HG02759 (cell line): ENCODE results near the gene ADGRG4.
"Not testable (repeated sequence)": the region's sequence is repeated elsewhere in the genome, so short reads cannot be mapped to it uniquely, and the experiment has no call there.

Source experiments
- ATAC-seq: cut with Tn5 transposase; IDR thresholded peaks from one replicate; pipeline ENCODE4 v1.9.1; 2021; ENCODE audit warnings: mild to moderate bottlenecking, moderate library complexity; ENCODE audit not compliant: unreplicated experiment

Gene ADGRG4

DNA sequence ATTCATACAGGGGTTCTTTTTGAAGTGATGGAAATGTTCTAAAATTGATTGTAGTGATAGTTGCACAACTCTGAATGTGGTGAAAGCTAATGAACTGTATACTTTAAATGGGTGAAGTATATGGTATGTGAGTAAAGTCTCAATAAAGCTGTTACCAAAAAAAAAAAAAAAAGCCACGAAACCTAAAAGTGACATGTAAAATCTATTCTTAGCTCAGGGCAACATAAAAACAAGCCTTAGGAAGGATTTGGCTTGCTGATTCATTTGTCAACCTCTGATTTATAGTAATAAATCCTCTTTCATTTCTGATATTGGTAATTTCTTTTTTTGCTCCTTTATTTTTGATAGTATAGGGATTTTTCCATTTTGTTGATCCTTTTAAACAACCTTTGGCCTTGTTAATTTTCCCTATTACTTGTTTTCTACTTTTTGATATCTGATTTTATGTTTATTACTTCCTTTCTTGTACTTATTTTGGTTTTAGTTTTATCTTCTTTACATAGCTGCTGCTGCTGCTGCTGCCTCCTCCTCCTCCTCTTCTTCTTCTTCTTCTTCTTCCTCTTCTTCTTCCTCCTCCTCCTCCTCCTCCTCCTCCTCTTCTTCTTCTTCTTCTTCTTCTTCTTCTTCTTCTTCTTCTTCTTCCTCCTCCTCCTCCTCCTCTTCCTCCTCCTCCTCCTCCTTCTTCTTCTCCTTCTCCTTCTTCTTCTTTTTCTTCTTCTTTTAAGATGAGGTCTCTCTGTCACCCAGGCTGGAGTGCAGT, 79.4 kb downstream of the ADGRG4 start:
- ATAC-seq: no peak

DNA sequence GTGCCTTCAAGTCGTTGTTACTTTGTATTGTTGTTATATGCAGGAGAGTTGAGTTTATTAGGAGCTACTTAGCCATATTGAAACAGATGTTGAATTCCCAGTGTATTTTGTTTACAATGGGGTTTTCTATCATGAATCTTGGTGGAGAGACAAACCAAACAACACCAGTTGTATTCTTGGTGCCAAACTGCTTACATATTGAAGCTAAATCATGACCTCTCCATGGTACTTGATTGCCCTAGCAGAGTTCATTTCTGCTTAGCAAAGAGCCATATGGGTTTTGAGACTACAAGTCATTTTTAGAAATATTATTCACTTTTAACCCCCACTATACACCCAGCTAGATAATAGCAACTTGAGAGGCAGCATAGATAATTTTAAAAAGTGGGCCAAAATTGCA, 85.4 kb downstream of the ADGRG4 start:
- no peak for ATAC-seq

GRCh38 chrX:136386826-136387225, 86.1 kb downstream of the ADGRG4 start:
- ATAC-seq: no peak

DNA sequence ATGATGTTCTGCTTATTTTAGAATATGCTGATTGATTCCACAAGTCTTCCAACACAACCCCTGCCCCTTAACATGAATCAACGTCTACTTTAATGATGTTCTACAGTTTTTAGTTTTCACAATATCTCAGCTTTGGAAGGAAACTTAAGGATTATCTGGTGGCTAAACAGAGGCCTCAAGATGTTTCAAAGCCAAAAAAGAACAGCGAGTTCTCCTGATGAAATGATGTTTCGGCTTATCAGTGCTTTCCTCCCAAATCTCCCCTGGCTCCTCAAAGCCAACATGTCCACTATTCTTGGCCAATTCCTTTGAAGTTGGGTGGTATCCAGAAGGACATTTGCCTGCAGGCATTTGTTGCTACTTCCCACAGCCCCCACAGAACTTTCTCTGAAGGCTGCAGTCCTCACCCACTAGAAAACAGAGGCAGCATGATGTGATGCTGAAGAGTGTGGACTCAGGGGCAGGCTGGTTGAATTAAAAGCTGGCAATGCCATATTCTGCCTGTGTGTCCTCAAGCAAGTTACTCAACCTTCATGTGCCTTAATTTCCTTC, 87.3 kb downstream of the ADGRG4 start:
- ATAC-seq: no peak

- ATAC-seq: no peak
Observed at GRCh38 chrX:136390921-136391320, 90.2 kb downstream of the ADGRG4 start.

- no peak for ATAC-seq
Observed at GRCh38 chrX:136395271-136395670, 94.5 kb downstream of the ADGRG4 start.

DNA sequence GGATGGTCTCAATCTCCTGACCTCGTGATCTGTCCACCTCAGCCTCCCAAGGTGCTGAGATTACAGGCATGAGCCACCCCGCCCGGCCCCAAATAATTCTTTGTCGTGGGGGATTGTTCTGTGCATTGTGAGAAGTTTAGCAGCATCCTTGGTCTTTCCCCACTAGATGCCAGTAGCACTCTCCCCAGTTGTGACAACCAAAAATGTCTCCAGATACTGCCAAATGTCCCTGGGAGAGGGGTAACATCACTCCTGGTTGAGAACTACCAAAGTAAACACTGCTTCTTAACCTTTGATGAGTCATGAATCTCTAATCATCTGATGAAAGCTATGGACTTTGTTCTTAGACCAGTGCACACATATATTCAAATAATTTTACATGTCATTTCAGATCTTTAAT, 96.2 kb downstream of the ADGRG4 start:
- no peak for ATAC-seq

- ATAC-seq: no peak
Observed at GRCh38 chrX:136405126-136405525, 104.4 kb downstream of the ADGRG4 start.

DNA sequence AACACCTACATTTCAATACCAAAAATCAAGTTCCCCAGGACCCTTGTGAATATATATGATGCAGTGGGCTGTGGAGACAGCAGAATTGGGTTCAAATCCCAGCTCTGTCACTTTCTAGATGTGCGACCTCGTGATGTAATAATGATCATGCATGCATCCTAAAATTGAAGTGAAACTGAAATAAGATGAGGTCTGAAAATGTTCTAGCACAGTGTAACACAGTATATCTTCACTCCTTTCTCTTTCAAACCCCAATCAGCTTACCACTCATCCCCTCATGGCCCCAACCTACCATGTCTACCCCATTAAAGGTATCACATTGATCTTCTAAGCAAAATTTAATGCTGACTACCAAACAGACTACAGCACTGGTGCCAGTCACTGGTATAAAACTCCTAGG, 117.0 kb downstream of the ADGRG4 start:
- no peak for ATAC-seq

DNA sequence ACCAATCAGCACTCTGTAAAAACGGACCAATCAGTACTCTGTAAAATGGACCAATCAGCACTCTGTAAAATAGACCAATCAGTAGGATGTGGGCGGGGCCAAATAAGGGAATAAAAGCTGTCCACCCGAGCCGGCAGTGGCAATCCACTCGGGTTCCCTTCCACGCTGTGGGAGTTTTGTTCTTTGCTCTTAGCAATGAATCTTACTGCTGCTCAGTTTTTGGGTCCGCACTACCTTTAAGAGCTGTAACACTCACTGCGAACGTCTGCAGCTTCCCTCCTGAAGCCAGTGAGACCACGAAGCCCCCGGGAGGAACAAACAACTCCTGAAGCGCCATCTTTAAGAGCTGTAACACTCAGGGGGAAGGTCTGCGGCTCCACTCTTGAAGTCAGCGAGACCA, 120.6 kb downstream of the ADGRG4 start:
- no peak for ATAC-seq

DNA sequence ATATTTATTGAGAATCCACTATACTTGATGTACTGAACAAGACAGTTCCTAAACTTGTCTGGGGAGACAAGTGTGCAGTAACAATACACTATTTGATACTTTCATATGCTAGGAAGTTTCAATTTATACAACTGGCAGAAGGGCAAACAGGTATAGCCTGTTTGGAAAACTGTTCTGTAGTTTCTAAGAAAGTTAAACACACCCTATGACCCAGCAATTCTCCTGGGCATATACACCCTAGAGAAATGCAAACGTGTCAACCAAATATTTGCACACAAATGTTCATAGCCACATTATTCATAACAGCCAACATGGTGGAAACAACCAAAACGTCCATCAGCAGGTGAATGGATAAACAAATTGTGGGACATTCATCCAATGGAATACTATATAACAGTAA, 123.0 kb downstream of the ADGRG4 start:
- no peak for ATAC-seq

DNA sequence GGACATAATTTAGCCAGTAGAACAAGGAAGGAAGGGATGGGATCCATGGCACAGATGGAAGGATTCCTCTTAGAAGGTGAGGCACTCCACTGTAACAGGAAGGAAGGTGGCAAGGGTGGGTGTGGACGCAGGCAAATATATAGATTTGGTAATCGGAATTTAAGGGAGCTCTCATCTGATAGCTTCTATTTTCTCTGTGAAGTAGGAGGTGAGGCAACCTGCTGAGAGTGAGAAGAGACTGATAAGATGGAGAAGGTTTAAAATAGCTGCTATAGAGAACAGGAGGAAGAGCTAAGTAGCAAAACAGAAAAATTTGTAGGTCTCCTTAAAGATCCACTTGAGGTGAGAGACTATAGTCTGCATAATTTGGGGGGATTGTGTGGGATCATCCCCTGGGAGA, 125.2 kb downstream of the ADGRG4 start:
- no peak for ATAC-seq

GRCh38 chrX:136431625-136432024, 130.9 kb downstream of the ADGRG4 start:
- no peak for ATAC-seq

DNA sequence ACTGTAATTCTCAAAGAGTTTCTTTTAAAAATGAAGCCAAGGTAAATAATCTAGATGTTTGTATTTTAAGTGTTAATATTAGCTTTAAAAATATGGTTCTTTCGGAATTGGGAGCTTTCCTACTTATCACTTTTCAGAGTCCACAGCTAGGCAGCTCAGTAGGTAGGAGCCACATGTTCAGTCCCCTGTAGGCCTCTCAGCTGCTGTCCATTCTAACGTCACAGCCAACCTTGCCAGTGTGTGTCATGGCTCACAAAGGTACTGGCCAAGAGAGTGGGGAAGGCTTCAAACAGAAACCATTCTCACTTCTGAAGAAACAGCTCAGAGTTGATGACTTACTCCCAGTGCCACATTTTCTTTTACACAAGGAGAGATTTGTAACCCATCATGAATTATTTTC, 137.0 kb downstream of the ADGRG4 start:
- ATAC-seq: no peak

- ATAC-seq: no peak
Observed at GRCh38 chrX:136438192-136438591, 137.4 kb downstream of the ADGRG4 start.

- not testable (repeated sequence) for ATAC-seq
Observed at GRCh38 chrX:136445674-136446073, 144.9 kb downstream of the ADGRG4 start.

GRCh38 chrX:136446208-136446607, 145.4 kb downstream of the ADGRG4 start:
- no peak for ATAC-seq

DNA sequence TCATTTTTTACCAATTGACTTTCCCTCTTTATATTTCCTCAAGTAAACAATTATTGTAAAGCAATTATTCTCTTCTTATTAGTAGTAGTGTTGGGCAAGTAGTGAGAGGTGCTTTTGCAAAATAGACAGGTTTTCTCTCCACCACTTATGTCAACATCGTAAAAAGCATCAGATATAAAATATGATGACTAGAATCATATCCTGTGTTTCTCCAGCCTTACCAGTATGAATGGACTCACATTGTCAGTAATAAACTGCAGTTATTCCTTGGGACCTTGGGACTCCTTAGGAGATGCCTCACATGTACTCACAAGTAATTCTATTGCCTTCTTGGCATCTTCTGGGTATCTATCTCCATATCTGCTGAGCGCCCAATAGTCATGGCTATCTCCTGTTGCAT, 146.5 kb downstream of the ADGRG4 start:
- no peak for ATAC-seq

DNA sequence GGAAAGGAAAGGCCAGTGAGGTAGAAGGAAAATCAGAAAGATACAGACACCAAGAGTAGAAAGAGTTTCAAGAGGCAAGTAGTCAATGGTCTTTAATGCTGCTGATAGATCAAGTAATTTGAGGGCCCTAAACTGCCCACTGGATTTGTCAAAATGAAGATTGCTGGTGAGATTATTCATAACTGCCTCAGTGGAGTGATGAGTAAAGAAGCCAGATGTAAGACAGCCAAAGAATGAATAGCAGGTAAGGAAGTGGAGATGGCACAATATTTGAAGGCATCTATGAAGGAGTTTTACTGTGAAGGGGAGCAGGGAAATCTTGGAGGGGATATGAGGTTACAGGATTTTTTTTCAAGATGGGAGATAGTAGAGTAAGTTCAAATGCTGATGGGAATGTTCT, 147.2 kb downstream of the ADGRG4 start:
- ATAC-seq: no peak

DNA sequence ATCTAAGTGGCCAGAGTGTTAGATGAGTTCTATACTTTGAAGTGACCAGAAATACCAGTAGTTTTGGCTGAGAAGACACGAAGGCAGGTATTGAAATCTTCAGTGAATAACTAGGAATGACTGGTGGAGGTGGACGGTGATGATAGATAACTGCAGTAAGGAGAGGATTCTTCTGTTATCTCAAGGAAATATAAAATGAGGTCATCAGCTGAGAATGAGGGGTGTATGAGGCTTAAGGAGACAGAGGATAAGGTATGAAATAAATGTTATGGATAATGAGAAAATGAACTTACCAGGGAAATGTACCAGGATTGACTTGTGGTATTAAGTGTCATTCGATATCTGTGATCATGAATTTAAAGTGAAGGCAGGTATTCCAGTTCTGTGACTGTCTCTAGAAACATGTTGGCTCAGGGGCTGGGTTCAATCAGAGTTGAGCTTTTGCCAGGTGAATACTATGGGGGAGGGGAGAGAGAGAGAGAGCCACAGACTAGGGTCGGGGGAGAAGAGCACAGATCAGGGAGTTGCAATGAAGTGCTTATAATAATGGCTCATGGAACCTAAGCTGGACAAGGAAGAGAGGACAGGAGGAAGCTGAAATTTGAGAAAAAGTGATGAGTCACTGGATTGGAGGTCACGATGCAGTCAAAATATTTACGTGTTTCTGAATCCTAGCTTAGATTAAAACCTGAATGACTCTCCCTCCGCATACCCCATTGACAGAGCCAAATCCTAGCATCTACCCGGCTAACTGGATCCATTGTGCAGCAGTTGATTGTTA, 149.5 kb downstream of the ADGRG4 start:
- ATAC-seq: no peak

- no peak for ATAC-seq
Observed at GRCh38 chrX:136452614-136453013, 151.9 kb downstream of the ADGRG4 start.

DNA sequence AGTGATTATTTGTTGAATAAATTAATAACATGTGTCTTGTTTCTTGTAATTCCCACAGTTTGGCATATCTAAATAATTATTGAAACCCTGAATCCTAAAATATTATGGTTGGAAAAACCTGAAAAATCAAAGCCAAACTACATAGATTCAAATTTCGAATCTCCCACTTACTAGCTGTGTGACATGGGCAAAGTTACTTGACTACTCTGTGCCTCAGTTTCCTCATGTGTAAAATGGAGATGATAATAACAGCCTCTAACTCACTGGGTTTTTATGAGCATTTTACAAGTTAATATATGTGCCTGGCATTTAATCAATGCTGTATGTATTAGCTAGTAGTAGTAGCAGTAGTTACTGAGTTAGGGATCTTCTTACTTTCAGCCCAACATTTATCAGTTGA, 152.4 kb downstream of the ADGRG4 start:
- ATAC-seq: no peak
